B cell (primary cell): ENCODE measurements around the gene ADAMTS12. TPM values are rescaled to one million over a fixed set of nuclear protein-coding genes. Genes with fewer than 3 reads are reported as not detected.

ENCODE experiments used
- ATAC-seq: fragments of 200-7000 bp; cut with Tn5 transposase; one replicate; pipeline ENCODE4 v1.10.0; 2021; ENCODE audit warnings: low read depth, mild to moderate bottlenecking, moderate number of reproducible peaks, moderate library complexity
- CTCF ChIA-PET: fragments of 350-600 bp; sonication (Branson Sonifier 250); formaldehyde crosslinking; loops from one replicate; lab custom pipeline; 2021; ENCODE audit warnings: antibody characterized with exemption, inconsistent platforms; lab: Charles Lee
- POLR2A ChIA-PET: fragments of 350-600 bp; sonication (Branson Sonifier 250); formaldehyde crosslinking; loops from one replicate; lab custom pipeline; 2021; ENCODE audit warnings: antibody characterized with exemption; lab: Charles Lee
- DNase-seq: peaks from one replicate; pipeline ENCODE4 v3.0.0; 2013
- H2AFZ ChIP-seq: 2 replicates; pipeline ENCODE4 v1.6.1; 2012; ENCODE audit warnings: mild to moderate bottlenecking, low read depth, low read length; ENCODE audit not compliant: insufficient read depth, poor library complexity, severe bottlenecking
- H3K27ac ChIP-seq, 2 donors: 1 replicate in 1 of 2; 2 replicates in 1 of 2; pipeline ENCODE4 v1.5.1; 2012 to 2013; ENCODE audit warnings: low read length in 2 of 2, mild to moderate bottlenecking in 2 of 2, moderate library complexity in 1 of 2
- H3K27me3 ChIP-seq, 4 experiments: fragments of 200-600 bp in 1 of 4; sonication (generic) in 1 of 4; replicated peaks in 1 of 4; 1 replicate in 2 of 4; 2 replicates in 2 of 4; pipeline versions ENCODE4 v1.6.1 to v1.7.0; 2013 to 2016; ENCODE audit warnings: low read length in 3 of 4, mild to moderate bottlenecking in 2 of 4, mixed read lengths in 1 of 4, moderate library complexity in 1 of 4; ENCODE audit not compliant: insufficient read depth in 4 of 4, control insufficient read depth in 3 of 4; ENCODE audit errors: control extremely low read depth in 1 of 4
- H3K36me3 ChIP-seq, 2 experiments: replicated peaks in 1 of 2; 1 replicate in 1 of 2; 2 replicates in 1 of 2; pipeline versions ENCODE4 v1.6.1 to v1.7.1; 2013; ENCODE audit warnings: low read length in 1 of 2; ENCODE audit not compliant: insufficient read depth in 2 of 2, control insufficient read depth in 1 of 2; ENCODE audit errors: control extremely low read depth in 1 of 2, extremely low read depth in 1 of 2
- H3K4me1 ChIP-seq, 2 donors: fragments of 200-600 bp in 1 of 2; sonication (generic) in 1 of 2; 1 replicate in 1 of 2; 2 replicates in 1 of 2; pipeline versions ENCODE4 v1.5.1 to v1.6.1; 2013 to 2017; ENCODE audit warnings: low read length in 2 of 2; ENCODE audit not compliant: control insufficient read depth in 2 of 2, insufficient read depth in 2 of 2
- H3K4me2 ChIP-seq: replicated peaks from 2 replicates; pipeline ENCODE3; 2012; ENCODE audit warnings: mild to moderate bottlenecking, low read depth, low read length; ENCODE audit not compliant: poor library complexity, severe bottlenecking
- H3K4me3 ChIP-seq, 5 experiments: fragments of 200-600 bp in 1 of 5; sonication (generic) in 1 of 5; 1 replicate in 3 of 5; 2 replicates in 2 of 5; pipeline versions ENCODE4 v1.5.1 to v1.7.0; 2011 to 2016; ENCODE audit warnings: low read length in 4 of 5, mild to moderate bottlenecking in 4 of 5, low read depth in 2 of 5, control low read depth in 1 of 5, moderate library complexity in 1 of 5; ENCODE audit not compliant: insufficient read depth in 1 of 5; ENCODE audit errors: control extremely low read depth in 1 of 5, extremely low read depth in 1 of 5
- H3K79me2 ChIP-seq: fragments of 200-600 bp; sonication (generic); one replicate; pipeline ENCODE4 v1.6.0; 2016; ENCODE audit warnings: low read length; ENCODE audit not compliant: control insufficient read depth, insufficient read depth
- H3K9ac ChIP-seq: fragments of 200-600 bp; sonication (generic); 2 replicates; pipeline ENCODE4 v1.6.1; 2017; ENCODE audit warnings: mild to moderate bottlenecking, low read length, moderate library complexity
- H3K9me3 ChIP-seq, 3 donors: one replicate each; pipeline versions ENCODE4 v1.6.1 to v1.7.1; 2013; ENCODE audit warnings: low read length in 2 of 3; ENCODE audit not compliant: control insufficient read depth in 2 of 3, insufficient read depth in 1 of 3; ENCODE audit errors: control extremely low read depth in 1 of 3
- H4K20me1 ChIP-seq: 2 replicates; pipeline ENCODE4 v1.6.0; 2012; ENCODE audit warnings: mild to moderate bottlenecking, low read length; ENCODE audit not compliant: insufficient read depth, control insufficient read depth, poor library complexity, severe bottlenecking
- H3K27ac Mint-ChIP-seq: one replicate; pipeline ENCODE4 v1.8.0; 2021; ENCODE audit warnings: mixed read lengths
- H3K27me3 Mint-ChIP-seq: one replicate; pipeline ENCODE4 v1.8.0; 2021; ENCODE audit warnings: mixed read lengths
- H3K4me1 Mint-ChIP-seq: one replicate; pipeline ENCODE4 v1.8.0; 2021; ENCODE audit warnings: mixed read lengths
- H3K4me3 Mint-ChIP-seq: one replicate; pipeline ENCODE4 v1.8.0; 2021; ENCODE audit warnings: mixed read lengths
- H3K9me3 Mint-ChIP-seq: one replicate; pipeline ENCODE4 v1.8.0; 2022; ENCODE audit warnings: mixed read lengths; ENCODE audit not compliant: insufficient read depth
- EZH2 ChIP-seq: IDR thresholded peaks from 2 replicates; pipeline ENCODE4 v1.6.1; 2012; ENCODE audit warnings: borderline replicate concordance, low read depth, mild to moderate bottlenecking, moderate library complexity, low read length; ENCODE audit not compliant: insufficient read depth, poor library complexity, severe bottlenecking
- WGBS: methylation state at CpG from one replicate; pipeline ENCODE4 v1.1.5; 2013; ENCODE audit warnings: missing lambda C conversion rate; ENCODE audit not compliant: insufficient coverage; 5-methylcytosine and 5-hydroxymethylcytosine counted together
- intact Hi-C: fragments of 100-400 bp; cut with micrococcal nuclease; formaldehyde crosslinking; loops from one replicate; pipeline ENCODE4 v1.10.0; 2022
- polyA plus RNA-seq: library from polyadenylated mRNA; depleted of rRNA; stranded (reverse); fragments of >200 nt; gene quantifications from 2 replicates; pipeline ENCODE4 v1.2.3, GENCODE V29; 2012
- total RNA-seq, 2 donors: library from RNA; stranded (reverse); fragments of 120-200 nt in 1 of 2; gene quantifications; 1 replicate in 1 of 2; 2 replicates in 1 of 2; pipeline versions ENCODE4 v1.2.3 to v1.2.4, GENCODE V29; 2013 to 2022
- TF ChIP-seq, protein P1 (sequence below): fragments of 200-600 bp; IDR thresholded peaks from one replicate; pipeline ENCODE4 v1.8.0; 2022; ENCODE audit warnings: antibody characterized with exemption, mild to moderate bottlenecking

Gene ADAMTS12
- total and polyA plus RNA-seq, 2 donors (not counting 1 experiment from before 2014, with no cell fraction given): not detected

DNA sequence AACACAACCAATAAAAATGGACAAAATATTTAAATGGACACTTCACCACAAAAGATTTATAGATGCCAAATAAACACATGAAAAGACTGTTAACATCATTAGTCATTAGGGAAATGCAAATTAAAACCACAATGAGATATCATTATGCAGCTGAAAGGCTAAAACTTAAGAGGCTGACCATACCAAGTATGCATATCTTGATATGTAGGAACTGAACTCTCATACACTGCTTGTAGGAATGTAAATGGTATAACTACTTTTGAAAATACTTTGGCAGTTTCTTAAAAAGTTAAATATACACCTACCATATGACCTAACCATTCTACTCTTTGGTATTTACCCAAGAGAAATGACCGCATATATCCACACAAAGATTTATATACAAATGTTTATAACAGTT is 13.6 kb upstream of the ADAMTS12 start:
- Mint-ChIP-seq H3K4me3 (no peak overlapping the region), H3K4me1 (no peaks in the 10 kb centered on the region), H3K9me3 (peaks cover 18% of the 10 kb centered on the region), H3K27me3 (peaks cover 7% of the 10 kb centered on the region), H3K27ac (no peak overlapping the region)
- Histone ChIP-seq H2AFZ (no peak overlapping the region), H3K36me3 (no peaks in the 10 kb centered on the region), H3K4me2 (no peak overlapping the region), H3K4me1 (no peaks in the 10 kb centered on the region), H3K79me2 (no peaks in the 10 kb centered on the region), H3K27ac (no peak overlapping the region), H3K9ac (no peak overlapping the region), H3K27me3 (no peaks in the 10 kb centered on the region), H4K20me1 (no peaks in the 10 kb centered on the region), H3K9me3 (peaks cover 1 to 23% (median 21%) of the 10 kb centered on the region in 3 donors), H3K4me3 (no peak overlapping the region)
- CTCF ChIA-PET: no interaction called here
- POLR2A ChIA-PET: no interaction called here
- DNase-seq (no peak), ATAC-seq (no peak)
- intact Hi-C loops: no loop called here
- no peak for TF ChIP-seq EZH2
- TF ChIP-seq, protein P1, sequence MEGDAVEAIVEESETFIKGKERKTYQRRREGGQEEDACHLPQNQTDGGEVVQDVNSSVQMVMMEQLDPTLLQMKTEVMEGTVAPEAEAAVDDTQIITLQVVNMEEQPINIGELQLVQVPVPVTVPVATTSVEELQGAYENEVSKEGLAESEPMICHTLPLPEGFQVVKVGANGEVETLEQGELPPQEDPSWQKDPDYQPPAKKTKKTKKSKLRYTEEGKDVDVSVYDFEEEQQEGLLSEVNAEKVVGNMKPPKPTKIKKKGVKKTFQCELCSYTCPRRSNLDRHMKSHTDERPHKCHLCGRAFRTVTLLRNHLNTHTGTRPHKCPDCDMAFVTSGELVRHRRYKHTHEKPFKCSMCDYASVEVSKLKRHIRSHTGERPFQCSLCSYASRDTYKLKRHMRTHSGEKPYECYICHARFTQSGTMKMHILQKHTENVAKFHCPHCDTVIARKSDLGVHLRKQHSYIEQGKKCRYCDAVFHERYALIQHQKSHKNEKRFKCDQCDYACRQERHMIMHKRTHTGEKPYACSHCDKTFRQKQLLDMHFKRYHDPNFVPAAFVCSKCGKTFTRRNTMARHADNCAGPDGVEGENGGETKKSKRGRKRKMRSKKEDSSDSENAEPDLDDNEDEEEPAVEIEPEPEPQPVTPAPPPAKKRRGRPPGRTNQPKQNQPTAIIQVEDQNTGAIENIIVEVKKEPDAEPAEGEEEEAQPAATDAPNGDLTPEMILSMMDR: no peak
- WGBS: no CpG with 5 or more reads among the region's 1 CpG

DNA sequence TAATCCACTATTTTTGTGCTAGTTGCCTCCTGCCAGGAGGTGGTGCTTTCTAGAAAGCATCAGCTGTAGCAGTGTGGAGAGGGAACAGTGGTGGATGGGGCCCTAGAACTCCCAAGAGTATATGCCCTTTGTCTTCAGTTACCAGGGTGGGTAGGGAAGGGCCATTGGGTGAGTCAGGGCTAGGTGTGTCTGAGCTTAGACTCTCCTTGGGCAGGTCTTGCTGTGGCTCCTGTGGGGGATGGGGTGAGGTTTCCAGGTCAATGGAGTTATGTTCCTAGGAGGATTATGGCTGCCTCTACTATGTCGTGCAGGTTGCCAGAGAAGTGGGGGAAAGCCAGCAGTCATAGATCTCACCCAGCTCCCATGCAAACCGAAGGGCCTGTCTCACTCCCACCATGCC is 11.3 kb upstream of the ADAMTS12 start:
- ATAC-seq: no peak
- intact Hi-C loops: no loop called here

More for the DNA sequence above, 11.3 kb upstream of the ADAMTS12 start:
- ChIA-PET POLR2A (no interaction called here), CTCF (no interaction called here)
- Histone ChIP-seq H3K9me3 (peaks cover 1 to 21% (median 20%) of the 10 kb centered on the region in 3 donors), H4K20me1 (no peaks in the 10 kb centered on the region), H3K9ac (no peak overlapping the region), H3K4me1 (no peaks in the 10 kb centered on the region), H3K27me3 (no peaks in the 10 kb centered on the region), H3K79me2 (no peaks in the 10 kb centered on the region), H3K36me3 (no peaks in the 10 kb centered on the region), H3K4me3 (no peak overlapping the region), H3K27ac (no peak overlapping the region), H3K4me2 (no peak overlapping the region), H2AFZ (no peak overlapping the region)
- no peak overlapping the region for H3K4me3 Mint-ChIP-seq
- WGBS: 67% methylated on average over 1 of the region's 2 CpGs
- H3K9me3 Mint-ChIP-seq: peaks cover 16% of the 10 kb centered on the region
- peaks cover 14% of the 10 kb centered on the region for H3K27me3 Mint-ChIP-seq
- no peaks in the 10 kb centered on the region for H3K4me1 Mint-ChIP-seq
- TF ChIP-seq, protein P1: no peak
- no peak for TF ChIP-seq EZH2
- no peak overlapping the region for H3K27ac Mint-ChIP-seq
- no peak for DNase-seq
